Naive thymus-derived CD4-positive, alpha-beta T cell (primary cell): ENCODE measurements around the gene MPPED2. TPM values are rescaled to one million over a fixed set of nuclear protein-coding genes. Genes with fewer than 3 reads are reported as not detected.

ENCODE experiments used
- ATAC-seq: fragments of 150-1000 bp; cut with Tn5 transposase; 2 replicates; pipeline ENCODE4 v1.10.0; 2021; ENCODE audit warnings: mild to moderate bottlenecking, moderate library complexity
- CTCF ChIA-PET: fragments of 350-600 bp; sonication (Branson Sonifier 250); formaldehyde crosslinking; loops from one replicate; lab custom pipeline; 2021; ENCODE audit warnings: antibody characterized with exemption; lab: Charles Lee
- POLR2A ChIA-PET: fragments of 350-600 bp; sonication (Branson Sonifier 250); formaldehyde crosslinking; loops from one replicate; lab custom pipeline; 2021; ENCODE audit warnings: antibody characterized with exemption, inconsistent platforms; lab: Charles Lee
- DNase-seq, 9 donors: peaks; one replicate each; pipeline versions ENCODE4 v3.0.0 to v3.0.0-alpha.2; 2020 to 2022; ENCODE audit warnings: mixed read lengths in 1 of 9
- H3K27ac ChIP-seq: one replicate; pipeline ENCODE4 v1.7.0; 2013; ENCODE audit warnings: mild to moderate bottlenecking, low read depth, low read length, moderate library complexity
- H3K27me3 ChIP-seq, 2 donors: one replicate each; pipeline ENCODE4 v1.7.0; 2013; ENCODE audit warnings: low read length in 2 of 2, mild to moderate bottlenecking in 2 of 2, moderate library complexity in 2 of 2; ENCODE audit not compliant: control insufficient read depth in 2 of 2, insufficient read depth in 2 of 2
- H3K36me3 ChIP-seq, 3 experiments: 1 replicate in 2 of 3; 2 replicates in 1 of 3; pipeline ENCODE4 v1.7.0; 2013; ENCODE audit warnings: low read length in 3 of 3, mild to moderate bottlenecking in 3 of 3, moderate library complexity in 1 of 3; ENCODE audit not compliant: insufficient read depth in 3 of 3, control insufficient read depth in 2 of 3
- H3K4me1 ChIP-seq, 2 donors: one replicate each; pipeline ENCODE4 v1.7.0; 2013; ENCODE audit warnings: low read length in 2 of 2, mild to moderate bottlenecking in 2 of 2, moderate library complexity in 1 of 2; ENCODE audit not compliant: control insufficient read depth in 2 of 2, insufficient read depth in 2 of 2
- H3K4me3 ChIP-seq: 2 replicates; pipeline ENCODE4 v1.7.0; 2013; ENCODE audit warnings: mild to moderate bottlenecking, low read length
- H3K9me3 ChIP-seq, 3 experiments: 1 replicate in 2 of 3; 2 replicates in 1 of 3; pipeline ENCODE4 v1.7.0; 2013; ENCODE audit warnings: low read length in 3 of 3; ENCODE audit not compliant: control insufficient read depth in 2 of 3
- H3K27ac Mint-ChIP-seq, 9 donors: one replicate each; pipeline ENCODE4 v1.8.0; 2020 to 2022; ENCODE audit warnings: mixed read lengths in 9 of 9, mild to moderate bottlenecking in 8 of 9, moderate library complexity in 5 of 9, inconsistent platforms in 2 of 9
- H3K27me3 Mint-ChIP-seq, 5 donors: one replicate each; pipeline ENCODE4 v1.8.0; 2021 to 2022; ENCODE audit warnings: mixed read lengths in 5 of 5, mild to moderate bottlenecking in 1 of 5
- H3K36me3 Mint-ChIP-seq, 5 donors: one replicate each; pipeline ENCODE4 v1.8.0; 2020 to 2022; ENCODE audit warnings: mixed read lengths in 5 of 5, mild to moderate bottlenecking in 3 of 5, inconsistent platforms in 1 of 5
- H3K4me1 Mint-ChIP-seq, 7 donors: one replicate each; pipeline ENCODE4 v1.8.0; 2020 to 2022; ENCODE audit warnings: mixed read lengths in 7 of 7, mild to moderate bottlenecking in 3 of 7, inconsistent platforms in 1 of 7
- H3K4me3 Mint-ChIP-seq, 10 donors: one replicate each; pipeline ENCODE4 v1.8.0; 2020 to 2022; ENCODE audit warnings: mild to moderate bottlenecking in 10 of 10, mixed read lengths in 10 of 10, moderate library complexity in 6 of 10, inconsistent platforms in 2 of 10
- H3K9me3 Mint-ChIP-seq, 11 donors: one replicate each; pipeline ENCODE4 v1.8.0; 2020 to 2022; ENCODE audit warnings: mixed read lengths in 11 of 11, mild to moderate bottlenecking in 4 of 11, inconsistent platforms in 1 of 11, moderate library complexity in 1 of 11
- intact Hi-C, 2 donors: fragments of 100-400 bp; cut with micrococcal nuclease; formaldehyde crosslinking; loops; one replicate each; pipeline ENCODE4 v1.15.1; 2023
- polyA plus RNA-seq, 2 donors: library from polyadenylated mRNA; unstranded; fragments of 300-500 nt; fragmentation: Illumina TruSeq; gene quantifications; one replicate each; pipeline ENCODE4 v1.2.3, GENCODE V29; 2021
- total RNA-seq, 6 experiments: library from RNA in 5 of 6; stranded (reverse) in 5 of 6; gene quantifications; 1 replicate in 5 of 6; 2 replicates in 1 of 6; pipeline ENCODE4 v1.2.3 and lab custom pipeline; 2021 to 2026

Gene MPPED2
- total and polyA plus RNA-seq, 7 experiments from 2014 or later, result 0.09 to 3.5 (median 1.3) TPM; not detected in 2

- no peak overlapping the region for H3K27ac ChIP-seq
- no peaks in the 10 kb centered on the region for H3K36me3 ChIP-seq
- H3K27ac Mint-ChIP-seq, result no peak overlapping the region
- DNase-seq (no peak), ATAC-seq (no peak)
- H3K9me3 Mint-ChIP-seq, result peaks cover 0 to 9% (median 0%) of the 10 kb centered on the region in 11 donors
- ChIA-PET POLR2A (no interaction called here), CTCF (no interaction called here)
- intact Hi-C loops, result no loop called here
- H3K27me3 ChIP-seq, result no peaks in the 10 kb centered on the region
- H3K4me1 Mint-ChIP-seq, result peaks cover 0 to 1% (median 0%) of the 10 kb centered on the region in 7 donors
- peaks cover 0 to 26% (median 0%) of the 10 kb centered on the region in 5 donors for H3K27me3 Mint-ChIP-seq
- no peak overlapping the region for H3K4me3 ChIP-seq
- no peak overlapping the region for H3K4me3 Mint-ChIP-seq
- no peaks in the 10 kb centered on the region for H3K36me3 Mint-ChIP-seq
- no peaks in the 10 kb centered on the region for H3K4me1 ChIP-seq
- no peaks in the 10 kb centered on the region for H3K9me3 ChIP-seq
These were observed 135.0 kb downstream of the MPPED2 start for GRCh38 chr11:30451167-30451566.

DNA sequence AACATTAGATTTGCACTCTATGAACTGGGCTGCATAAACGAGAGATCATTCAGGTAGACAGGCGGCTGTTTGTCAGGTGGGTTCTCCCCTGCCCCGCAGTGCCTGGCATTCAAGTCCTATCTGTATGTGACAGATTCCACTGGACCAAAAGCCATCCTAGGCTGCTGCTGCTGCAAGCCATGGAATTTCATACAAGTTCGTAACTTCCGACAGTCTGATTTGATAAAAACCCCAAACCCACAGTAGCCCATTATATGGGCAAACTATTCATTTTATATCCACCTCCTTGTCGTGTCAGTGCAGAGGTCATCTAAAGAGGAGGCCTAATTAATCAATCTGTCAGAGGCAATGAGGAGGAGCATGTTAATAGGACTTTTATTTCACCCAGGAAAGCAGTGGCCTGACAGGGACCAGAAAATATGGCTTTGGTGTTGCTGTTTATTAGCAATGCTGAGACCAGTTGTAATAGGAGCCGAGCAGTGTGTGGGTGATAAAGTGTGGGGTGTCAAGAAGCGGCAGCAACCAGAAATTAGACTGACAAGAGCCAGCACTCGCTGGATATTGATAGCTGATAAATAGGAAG, 139.0 kb downstream of the MPPED2 start:
- POLR2A ChIA-PET, result no interaction called here
- H3K4me3 Mint-ChIP-seq, result no peak overlapping the region
- ATAC-seq, result no peak
- peaks cover 0 to 17% (median 0%) of the 10 kb centered on the region in 5 donors for H3K27me3 Mint-ChIP-seq
- Histone ChIP-seq H3K9me3 (no peaks in the 10 kb centered on the region), H3K4me3 (no peak overlapping the region), H3K27ac (no peak overlapping the region), H3K4me1 (no peaks in the 10 kb centered on the region), H3K27me3 (no peaks in the 10 kb centered on the region), H3K36me3 (no peaks in the 10 kb centered on the region)
- no peaks in the 10 kb centered on the region for H3K4me1 Mint-ChIP-seq
- no peaks in the 10 kb centered on the region for H3K36me3 Mint-ChIP-seq
- H3K27ac Mint-ChIP-seq, result no peak overlapping the region
- CTCF ChIA-PET, result no interaction called here
- intact Hi-C loops, result no loop called here
- peaks cover 0 to 5% (median 0%) of the 10 kb centered on the region in 11 donors for H3K9me3 Mint-ChIP-seq
- DNase-seq, result no peak

DNA sequence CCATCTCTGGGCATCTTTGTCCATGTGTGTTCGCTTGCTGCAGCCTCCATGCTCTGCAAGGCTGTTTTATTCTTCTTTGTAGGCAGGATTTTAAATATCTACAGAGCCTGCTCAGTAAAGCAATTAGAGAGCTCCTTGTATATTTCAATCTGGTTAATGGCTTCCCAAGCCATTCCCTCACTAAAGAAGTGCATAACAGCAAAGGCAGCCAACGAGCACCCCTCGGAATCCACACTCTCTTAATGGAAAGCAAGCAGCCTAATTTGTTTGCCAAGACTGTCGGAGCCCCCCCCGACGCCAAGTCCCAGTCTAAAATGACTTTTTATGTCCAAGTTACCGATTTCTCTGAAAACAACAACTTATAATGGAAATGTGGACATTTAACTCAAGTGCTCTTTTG, 139.6 kb downstream of the MPPED2 start:
- Mint-ChIP-seq H3K27me3 (peaks cover 0 to 19% (median 0%) of the 10 kb centered on the region in 5 donors), H3K4me3 (no peak overlapping the region), H3K4me1 (no peaks in the 10 kb centered on the region), H3K27ac (no peak overlapping the region), H3K36me3 (no peaks in the 10 kb centered on the region), H3K9me3 (peaks cover 0 to 8% (median 0%) of the 10 kb centered on the region in 11 donors)
- ChIA-PET CTCF (no interaction called here), POLR2A (no interaction called here)
- Histone ChIP-seq H3K27ac (no peak overlapping the region), H3K4me1 (no peaks in the 10 kb centered on the region), H3K27me3 (no peaks in the 10 kb centered on the region), H3K9me3 (no peaks in the 10 kb centered on the region), H3K4me3 (no peak overlapping the region), H3K36me3 (no peaks in the 10 kb centered on the region)
- DNase-seq, result no peak
- no peak for ATAC-seq
- intact Hi-C loops, result no loop called here

- no peak overlapping the region for H3K4me3 Mint-ChIP-seq
- H3K9me3 Mint-ChIP-seq, result peaks cover 0 to 8% (median 0%) of the 10 kb centered on the region in 11 donors
- Histone ChIP-seq H3K36me3 (no peaks in the 10 kb centered on the region), H3K27ac (no peak overlapping the region), H3K9me3 (no peaks in the 10 kb centered on the region), H3K27me3 (no peaks in the 10 kb centered on the region), H3K4me1 (no peaks in the 10 kb centered on the region), H3K4me3 (no peak overlapping the region)
- CTCF ChIA-PET, result no interaction called here
- no peak for ATAC-seq
- no peak overlapping the region for H3K27ac Mint-ChIP-seq
- intact Hi-C loops, result no loop called here
- POLR2A ChIA-PET, result no interaction called here
- H3K27me3 Mint-ChIP-seq, result peaks cover 0 to 20% (median 0%) of the 10 kb centered on the region in 5 donors
- no peaks in the 10 kb centered on the region for H3K4me1 Mint-ChIP-seq
- no peaks in the 10 kb centered on the region for H3K36me3 Mint-ChIP-seq
- no peak for DNase-seq
These were observed 141.1 kb downstream of the MPPED2 start for GRCh38 chr11:30445056-30445455.

GRCh38 chr11:30440510-30440909, 145.6 kb downstream of the MPPED2 start:
- DNase-seq, result no peak
- intact Hi-C loops, result no loop called here
- CTCF ChIA-PET, result no interaction called here
- Mint-ChIP-seq H3K27ac (no peak overlapping the region), H3K4me1 (no peaks in the 10 kb centered on the region), H3K36me3 (no peaks in the 10 kb centered on the region), H3K27me3 (peaks cover 0 to 16% (median 3%) of the 10 kb centered on the region in 5 donors), H3K4me3 (no peak overlapping the region), H3K9me3 (peaks cover 0 to 7% (median 0%) of the 10 kb centered on the region in 11 donors)
- POLR2A ChIA-PET, result no interaction called here
- H3K27me3 ChIP-seq, result no peaks in the 10 kb centered on the region
- ATAC-seq, result no peak
- no peaks in the 10 kb centered on the region for H3K9me3 ChIP-seq
- no peak overlapping the region for H3K4me3 ChIP-seq
- no peak overlapping the region for H3K27ac ChIP-seq
- H3K36me3 ChIP-seq, result no peaks in the 10 kb centered on the region
- no peaks in the 10 kb centered on the region for H3K4me1 ChIP-seq

GRCh38 chr11:30436801-30437200, 149.4 kb downstream of the MPPED2 start:
- Histone ChIP-seq H3K36me3 (no peaks in the 10 kb centered on the region), H3K4me3 (no peak overlapping the region), H3K4me1 (no peaks in the 10 kb centered on the region), H3K27me3 (no peaks in the 10 kb centered on the region), H3K27ac (no peak overlapping the region), H3K9me3 (no peaks in the 10 kb centered on the region)
- no peak for DNase-seq
- Mint-ChIP-seq H3K9me3 (peaks cover 0 to 5% (median 0%) of the 10 kb centered on the region in 11 donors), H3K36me3 (no peaks in the 10 kb centered on the region), H3K27ac (no peak overlapping the region), H3K27me3 (peaks cover 0 to 16% (median 3%) of the 10 kb centered on the region in 5 donors), H3K4me3 (no peak overlapping the region), H3K4me1 (peaks cover 0 to 1% (median 0%) of the 10 kb centered on the region in 7 donors)
- no peak for ATAC-seq
- intact Hi-C loops, result no loop called here
- ChIA-PET CTCF (no interaction called here), POLR2A (no interaction called here)

DNA sequence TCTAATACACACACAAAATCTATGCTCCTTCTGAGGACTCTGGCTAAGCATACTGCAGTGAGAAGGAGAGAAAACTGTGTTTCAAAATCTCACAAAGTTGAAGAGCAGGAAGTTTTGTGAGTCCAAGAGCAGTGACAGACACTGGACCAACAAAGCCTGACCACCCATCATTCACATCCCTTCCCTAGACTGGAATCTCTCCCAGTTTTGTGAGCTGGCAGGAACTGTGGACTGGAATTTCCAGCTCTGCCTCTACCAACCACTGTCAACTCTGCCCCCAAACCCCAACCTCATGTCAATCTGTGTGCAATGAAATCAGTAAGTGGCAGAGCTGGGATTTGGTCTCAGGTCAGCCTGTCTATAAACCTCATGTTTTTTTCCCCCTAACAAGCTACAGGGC, 150.7 kb downstream of the MPPED2 start:
- Mint-ChIP-seq H3K4me1 (peaks cover 0 to 4% (median 0%) of the 10 kb centered on the region in 7 donors), H3K27ac (no peak overlapping the region), H3K9me3 (peaks cover 0 to 5% (median 0%) of the 10 kb centered on the region in 11 donors), H3K36me3 (no peaks in the 10 kb centered on the region), H3K27me3 (peaks cover 0 to 12% (median 3%) of the 10 kb centered on the region in 5 donors), H3K4me3 (no peak overlapping the region)
- H3K27ac ChIP-seq, result no peak overlapping the region
- H3K4me3 ChIP-seq, result no peak overlapping the region
- POLR2A ChIA-PET, result no interaction called here
- ATAC-seq, result no peak
- H3K4me1 ChIP-seq, result no peaks in the 10 kb centered on the region
- H3K36me3 ChIP-seq, result no peaks in the 10 kb centered on the region
- DNase-seq, result no peak
- H3K9me3 ChIP-seq, result no peaks in the 10 kb centered on the region
- intact Hi-C loops, result no loop called here
- H3K27me3 ChIP-seq, result no peaks in the 10 kb centered on the region
- CTCF ChIA-PET, result no interaction called here
